K562 (cell line): ENCODE data around the gene MADD. TPM values are rescaled to one million over a fixed set of nuclear protein-coding genes. Genes with fewer than 3 reads are reported as not detected.
A peak's percentile ranks its signal among the peaks of the same experiment; 100 is the strongest.

ENCODE experiments used
- HMG20A ChIP-seq: fragments of 450-650 bp; formaldehyde crosslinking; conservative IDR thresholded peaks from 2 replicates; pipeline ENCODE4 v1.4.0; 2020; ENCODE audit warnings: mild to moderate bottlenecking, mixed read lengths
- KLF16 ChIP-seq: IDR thresholded peaks from 2 replicates; pipeline ENCODE4 v1.6.1; 2016; ENCODE audit warnings: antibody characterized with exemption
- LARP7 ChIP-seq: fragments of 450-650 bp; IDR thresholded peaks from 2 replicates; pipeline ENCODE4 v1.6.1; 2016
- NCOR1 ChIP-seq: fragments of 450-650 bp; IDR thresholded peaks from 2 replicates; pipeline ENCODE4 v1.6.1; 2016; ENCODE audit warnings: mild to moderate bottlenecking, moderate library complexity
- NEUROD1 ChIP-seq: fragments of 150-350 bp; IDR thresholded peaks from 2 replicates; pipeline ENCODE4 v1.6.1; 2014; ENCODE audit warnings: borderline replicate concordance, low read length, low read depth; ENCODE audit not compliant: partially characterized antibody
- NFXL1 ChIP-seq: fragments of 450-650 bp; formaldehyde crosslinking; IDR thresholded peaks from 2 replicates; pipeline ENCODE4 v1.4.0; 2021; ENCODE audit warnings: mild to moderate bottlenecking
- NR1H2 ChIP-seq: sonication (generic); formaldehyde crosslinking; IDR thresholded peaks from 2 replicates; pipeline ENCODE4 v1.4.0; 2020; ENCODE audit warnings: mild to moderate bottlenecking, missing genetic modification reagents
- NR4A1 ChIP-seq, 2 experiments: fragments of 250-450 bp in 1 of 2; fragments of 450-650 bp in 1 of 2; sonication (Bioruptor Pico) in 1 of 2; IDR thresholded peaks; 2 replicates each; pipeline versions ENCODE4 v1.4.0 to v1.6.1; 2016 to 2020; ENCODE audit warnings: mild to moderate bottlenecking in 2 of 2, missing compliant biosample characterization in 1 of 2, missing genetic modification characterization in 1 of 2, moderate library complexity in 1 of 2
- POLR3A ChIP-seq: IDR thresholded peaks from 2 replicates; pipeline ENCODE4 v1.6.1; 2011; ENCODE audit warnings: borderline replicate concordance, mild to moderate bottlenecking, moderate library complexity; ENCODE audit not compliant: insufficient read length, insufficient read depth; ENCODE audit errors: extremely low read depth
- PTTG1 ChIP-seq: fragments of 450-650 bp; IDR thresholded peaks from 2 replicates; pipeline ENCODE4 v1.6.1; 2016; ENCODE audit warnings: low read depth, mild to moderate bottlenecking, missing genetic modification characterization, missing compliant biosample characterization
- RCOR1 ChIP-seq, 2 experiments: IDR thresholded peaks; 2 replicates each; pipeline ENCODE4 v1.6.1; 2012; ENCODE audit warnings: low read depth in 2 of 2, low read length in 2 of 2, borderline replicate concordance in 1 of 2, improper control_type of control experiment in 1 of 2
- SMARCC2 ChIP-seq: fragments of 450-650 bp; IDR thresholded peaks from 2 replicates; pipeline ENCODE4 v1.6.1; 2017; ENCODE audit warnings: antibody characterized with exemption, moderate library complexity, mild to moderate bottlenecking, low read depth
- SRF ChIP-seq, 2 experiments: fragments of 250-450, 450-650 bp in 1 of 2; sonication (Bioruptor Pico) in 1 of 2; sonication (generic) in 1 of 2; formaldehyde crosslinking; IDR thresholded peaks; 2 replicates each; pipeline versions ENCODE4 v1.5.0 to v1.5.1; 2020 to 2022; ENCODE audit warnings: mild to moderate bottlenecking in 1 of 2, missing genetic modification reagents in 1 of 2
- TARDBP ChIP-seq: fragments of 450-650 bp; IDR thresholded peaks from 2 replicates; pipeline ENCODE4 v1.6.1; 2016
- TCF7 ChIP-seq: sonication (generic); IDR thresholded peaks from 2 replicates; pipeline ENCODE4 v1.6.1; 2016; ENCODE audit warnings: antibody characterized with exemption, borderline replicate concordance
- USF1 ChIP-seq: sonication (generic); formaldehyde crosslinking; IDR thresholded peaks from 2 replicates; pipeline ENCODE4 v1.9.0; 2022; ENCODE audit warnings: mild to moderate bottlenecking, missing genetic modification reagents
- polyA plus RNA-seq, 8 experiments: library from polyadenylated mRNA; depleted of rRNA in 4 of 8; stranded (reverse) in 5 of 8; unstranded in 3 of 8; fragments of >200 nt; fragmentation: Nextera tagmentation in 2 of 8; fragmentation: Illumina TruSeq in 1 of 8; extraction: Ambion mirVana in 2 of 8; extraction: Trizol in 1 of 8; gene quantifications; 2 replicates each; pipeline versions ENCODE4 v1.2.1 to v1.2.3, GENCODE V29; 2011 to 2014; ENCODE audit warnings: inconsistent platforms in 1 of 8, missing spikeins in 1 of 8
- total RNA-seq, 7 experiments: library from RNA; depleted of rRNA in 6 of 7; stranded (reverse); fragments of >200 nt in 6 of 7; fragmentation: Illumina TruSeq in 2 of 7; extraction: Trizol in 2 of 7; gene quantifications; 2 replicates each; pipeline versions ENCODE4 v1.2.1 to v1.2.3, GENCODE V29; 2011 to 2021; ENCODE audit warnings: low replicate concordance in 1 of 7
- TF ChIP-seq, protein P1 (sequence below): fragments of 250-450 bp; sonication (Bioruptor Pico); IDR thresholded peaks from 2 replicates; pipeline ENCODE4 v1.5.0; 2021
- TF ChIP-seq, protein P2 (sequence below): sonication (generic); formaldehyde crosslinking; IDR thresholded peaks from 2 replicates; pipeline ENCODE4 v1.8.0; 2023; ENCODE audit warnings: mild to moderate bottlenecking, missing genetic modification reagents
- TF ChIP-seq, protein P3 (sequence below): fragments of 200-800 bp; sonication (Bioruptor generic); IDR thresholded peaks from 2 replicates; pipeline ENCODE4 v1.6.1; 2017; ENCODE audit warnings: missing genetic modification characterization, missing compliant biosample characterization
- TF ChIP-seq, protein P4 (sequence below), 2 experiments: fragments of 450-650 bp in 1 of 2; sonication (generic) in 1 of 2; formaldehyde crosslinking; conservative IDR thresholded peaks; 2 replicates each; pipeline versions ENCODE4 v1.4.0 to v1.8.1; 2020 to 2022; ENCODE audit warnings: mild to moderate bottlenecking in 1 of 2, missing genetic modification reagents in 1 of 2

The MADD gene
- total and polyA plus RNA-seq, 9 of the 15 experiments (the other 6 are each of a cell fraction or from before 2014, with no cell fraction given), result 0.68 to 57.6 (median 33.6) TPM

- TF ChIP-seq, protein P1, sequence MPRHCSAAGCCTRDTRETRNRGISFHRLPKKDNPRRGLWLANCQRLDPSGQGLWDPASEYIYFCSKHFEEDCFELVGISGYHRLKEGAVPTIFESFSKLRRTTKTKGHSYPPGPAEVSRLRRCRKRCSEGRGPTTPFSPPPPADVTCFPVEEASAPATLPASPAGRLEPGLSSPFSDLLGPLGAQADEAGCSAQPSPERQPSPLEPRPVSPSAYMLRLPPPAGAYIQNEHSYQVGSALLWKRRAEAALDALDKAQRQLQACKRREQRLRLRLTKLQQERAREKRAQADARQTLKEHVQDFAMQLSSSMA, result no peak
- TF ChIP-seq NCOR1 (no peak), KLF16 (no peak), SRF (CRISPR knock-in tag; IDR thresholded peaks at IDR 0.05) (no peak), HMG20A (CRISPR knock-in tag) (no peak), RCOR1 (IDR thresholded peaks at IDR 0.05; ENCODE audit: borderline replicate concordance in 1 of 2, low read depth in 2 of 2, low read length in 2 of 2) (peak in 1 of 2 experiments; percentile 93; a peak in 2 of 4 replicates), USF1 (peak; percentile 53), PTTG1 (tag) (no peak), TCF7 (no peak), LARP7 (no peak), NR4A1 (CRISPR knock-in tag; IDR thresholded peaks at IDR 0.05) (no peak), NR4A1 (tag; IDR thresholded peaks at IDR 0.05) (peak; percentile 24; the same call in 1 of the 2 replicates), POLR3A (no peak), SMARCC2 (no peak), NFXL1 (CRISPR knock-in tag) (no peak), NEUROD1 (no peak), NR1H2 (CRISPR knock-in tag) (no peak), TARDBP (no peak)
- TF ChIP-seq, protein P2, sequence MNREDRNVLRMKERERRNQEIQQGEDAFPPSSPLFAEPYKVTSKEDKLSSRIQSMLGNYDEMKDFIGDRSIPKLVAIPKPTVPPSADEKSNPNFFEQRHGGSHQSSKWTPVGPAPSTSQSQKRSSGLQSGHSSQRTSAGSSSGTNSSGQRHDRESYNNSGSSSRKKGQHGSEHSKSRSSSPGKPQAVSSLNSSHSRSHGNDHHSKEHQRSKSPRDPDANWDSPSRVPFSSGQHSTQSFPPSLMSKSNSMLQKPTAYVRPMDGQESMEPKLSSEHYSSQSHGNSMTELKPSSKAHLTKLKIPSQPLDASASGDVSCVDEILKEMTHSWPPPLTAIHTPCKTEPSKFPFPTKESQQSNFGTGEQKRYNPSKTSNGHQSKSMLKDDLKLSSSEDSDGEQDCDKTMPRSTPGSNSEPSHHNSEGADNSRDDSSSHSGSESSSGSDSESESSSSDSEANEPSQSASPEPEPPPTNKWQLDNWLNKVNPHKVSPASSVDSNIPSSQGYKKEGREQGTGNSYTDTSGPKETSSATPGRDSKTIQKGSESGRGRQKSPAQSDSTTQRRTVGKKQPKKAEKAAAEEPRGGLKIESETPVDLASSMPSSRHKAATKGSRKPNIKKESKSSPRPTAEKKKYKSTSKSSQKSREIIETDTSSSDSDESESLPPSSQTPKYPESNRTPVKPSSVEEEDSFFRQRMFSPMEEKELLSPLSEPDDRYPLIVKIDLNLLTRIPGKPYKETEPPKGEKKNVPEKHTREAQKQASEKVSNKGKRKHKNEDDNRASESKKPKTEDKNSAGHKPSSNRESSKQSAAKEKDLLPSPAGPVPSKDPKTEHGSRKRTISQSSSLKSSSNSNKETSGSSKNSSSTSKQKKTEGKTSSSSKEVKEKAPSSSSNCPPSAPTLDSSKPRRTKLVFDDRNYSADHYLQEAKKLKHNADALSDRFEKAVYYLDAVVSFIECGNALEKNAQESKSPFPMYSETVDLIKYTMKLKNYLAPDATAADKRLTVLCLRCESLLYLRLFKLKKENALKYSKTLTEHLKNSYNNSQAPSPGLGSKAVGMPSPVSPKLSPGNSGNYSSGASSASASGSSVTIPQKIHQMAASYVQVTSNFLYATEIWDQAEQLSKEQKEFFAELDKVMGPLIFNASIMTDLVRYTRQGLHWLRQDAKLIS (CRISPR knock-in tag), result no peak
- TF ChIP-seq, protein P3, sequence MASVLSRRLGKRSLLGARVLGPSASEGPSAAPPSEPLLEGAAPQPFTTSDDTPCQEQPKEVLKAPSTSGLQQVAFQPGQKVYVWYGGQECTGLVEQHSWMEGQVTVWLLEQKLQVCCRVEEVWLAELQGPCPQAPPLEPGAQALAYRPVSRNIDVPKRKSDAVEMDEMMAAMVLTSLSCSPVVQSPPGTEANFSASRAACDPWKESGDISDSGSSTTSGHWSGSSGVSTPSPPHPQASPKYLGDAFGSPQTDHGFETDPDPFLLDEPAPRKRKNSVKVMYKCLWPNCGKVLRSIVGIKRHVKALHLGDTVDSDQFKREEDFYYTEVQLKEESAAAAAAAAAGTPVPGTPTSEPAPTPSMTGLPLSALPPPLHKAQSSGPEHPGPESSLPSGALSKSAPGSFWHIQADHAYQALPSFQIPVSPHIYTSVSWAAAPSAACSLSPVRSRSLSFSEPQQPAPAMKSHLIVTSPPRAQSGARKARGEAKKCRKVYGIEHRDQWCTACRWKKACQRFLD (CRISPR knock-in tag), result 0 out of 2 replicates have a peak, but pooled peaks have one; percentile 42
- TF ChIP-seq, protein P4, sequence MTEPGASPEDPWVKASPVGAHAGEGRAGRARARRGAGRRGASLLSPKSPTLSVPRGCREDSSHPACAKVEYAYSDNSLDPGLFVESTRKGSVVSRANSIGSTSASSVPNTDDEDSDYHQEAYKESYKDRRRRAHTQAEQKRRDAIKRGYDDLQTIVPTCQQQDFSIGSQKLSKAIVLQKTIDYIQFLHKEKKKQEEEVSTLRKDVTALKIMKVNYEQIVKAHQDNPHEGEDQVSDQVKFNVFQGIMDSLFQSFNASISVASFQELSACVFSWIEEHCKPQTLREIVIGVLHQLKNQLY (CRISPR knock-in tag; conservative IDR thresholded peaks at IDR 0.05), result no peak
- TF ChIP-seq, all 486 proteins: peak for 60
Measured at GRCh38 chr11:47337229-47337924, 67.4 kb downstream of the MADD start (continued).
